Stimulated activated CD4-positive, alpha-beta T cell treated with anti-CD3 and anti-CD28 coated beads, Interleukin-1b, Interleukin-23, amount 100 ng/mL, for 1 hour (primary cell): ENCODE measurements around the gene MLF1.
"Not testable (repeated sequence)": the region's sequence is repeated elsewhere in the genome, so short reads cannot be mapped to it uniquely, and the experiment has no call there.

ENCODE experiments used
- DNase-seq, 2 donors: peaks; one replicate each; pipeline ENCODE4 v3.0.0-alpha.2; 2020; ENCODE audit warnings: low read depth in 2 of 2

The MLF1 gene

DNA sequence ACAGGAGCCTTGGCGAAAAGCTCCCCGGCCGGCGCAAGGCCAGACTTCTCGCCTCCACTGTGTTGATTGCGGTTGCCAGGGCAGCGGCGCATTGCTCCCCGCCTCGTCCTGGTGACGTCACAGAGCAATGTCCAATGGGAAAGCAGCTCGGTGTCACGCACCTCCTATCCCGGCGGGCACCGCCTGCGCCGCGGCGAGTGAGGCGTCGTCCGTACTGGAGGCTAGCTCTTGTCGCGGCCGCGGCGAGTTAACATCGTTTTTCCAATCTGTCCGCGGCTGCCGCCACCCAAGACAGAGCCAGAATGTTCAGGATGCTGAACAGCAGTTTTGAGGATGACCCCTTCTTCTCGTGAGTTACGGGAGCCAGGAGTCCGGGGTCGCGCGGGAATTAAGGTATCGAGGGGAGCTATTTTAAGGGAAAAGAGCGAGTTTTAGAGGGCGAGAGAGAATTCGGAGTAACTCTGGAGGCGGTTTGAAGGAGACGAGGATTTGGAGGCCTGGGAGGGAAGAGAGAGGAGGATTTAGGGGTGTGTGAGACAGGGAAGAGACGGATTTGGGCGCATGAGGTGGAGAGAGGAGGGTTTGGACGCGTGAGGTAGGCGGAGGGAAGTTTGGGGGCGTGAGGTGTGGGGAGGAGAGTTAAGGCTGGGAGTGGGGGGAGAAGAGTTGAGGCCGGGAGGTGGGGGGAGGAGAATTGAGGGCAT lies at the start of gene MLF1:
Gene MLF1, plus strand, starts transcription at position 196 of the 704 bp plus-strand sequence. Its CDS starts 107 bp downstream, at position 303.
- DNase-seq = peak; percentile 37 to 68

GRCh38 chr3:158522221-158523136 lies 48.5 kb upstream of the MLF1 start:
- no peak for DNase-seq

GRCh38 chr3:158528076-158528674 lies 42.8 kb upstream of the MLF1 start:
- no peak for DNase-seq

DNA sequence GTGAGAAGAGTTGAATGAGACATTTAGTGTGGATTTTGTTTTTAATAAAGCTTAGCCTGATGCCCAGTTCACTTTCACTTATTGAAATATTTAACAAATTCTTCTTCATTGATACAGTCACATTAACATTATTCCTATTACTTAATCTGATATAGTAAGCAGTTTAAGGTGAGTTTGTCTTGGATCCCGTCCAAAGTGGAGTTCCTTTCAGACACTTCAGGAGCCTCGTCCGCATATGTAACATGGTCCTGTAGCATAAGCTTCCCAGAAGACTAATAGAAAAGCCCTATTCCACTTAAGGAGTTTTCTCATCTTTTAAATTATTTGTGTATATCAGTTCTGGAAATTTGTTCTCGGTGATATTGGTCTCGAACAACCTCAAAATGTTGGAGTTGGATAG lies 39.7 kb upstream of the MLF1 start:
- DNase-seq = no peak

DNA sequence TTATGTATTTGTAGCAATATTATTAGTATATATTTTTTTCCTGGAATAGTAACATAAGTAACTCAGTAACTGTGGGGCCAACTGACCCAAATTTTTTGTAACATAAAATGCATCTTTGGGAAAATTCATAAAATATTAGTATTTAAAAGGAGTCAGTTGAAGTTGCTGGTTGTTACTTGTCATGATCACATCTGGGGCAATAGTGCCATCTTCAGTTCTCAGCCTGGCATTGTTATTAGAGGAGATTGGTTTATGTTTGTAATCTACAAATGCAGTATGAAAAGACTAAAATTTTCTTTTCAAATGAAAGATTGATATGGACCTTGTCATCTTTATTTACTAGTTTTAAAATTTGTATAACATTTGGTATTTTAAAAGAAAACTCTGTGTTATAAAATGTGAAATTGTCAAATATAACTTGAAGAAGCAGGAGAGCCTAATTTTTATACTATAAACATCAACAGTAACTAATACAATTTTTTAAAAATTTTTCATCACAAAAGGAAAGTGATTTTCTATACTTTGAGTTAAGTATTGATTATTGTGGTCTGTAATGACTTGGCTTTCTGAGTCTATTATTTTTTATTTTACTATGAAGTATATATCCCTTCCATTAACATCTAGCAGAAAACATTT lies 38.8 kb upstream of the MLF1 start:
- DNase-seq = no peak

- no peak for DNase-seq
Observed at GRCh38 chr3:158535918-158536317, 35.1 kb upstream of the MLF1 start.

DNA sequence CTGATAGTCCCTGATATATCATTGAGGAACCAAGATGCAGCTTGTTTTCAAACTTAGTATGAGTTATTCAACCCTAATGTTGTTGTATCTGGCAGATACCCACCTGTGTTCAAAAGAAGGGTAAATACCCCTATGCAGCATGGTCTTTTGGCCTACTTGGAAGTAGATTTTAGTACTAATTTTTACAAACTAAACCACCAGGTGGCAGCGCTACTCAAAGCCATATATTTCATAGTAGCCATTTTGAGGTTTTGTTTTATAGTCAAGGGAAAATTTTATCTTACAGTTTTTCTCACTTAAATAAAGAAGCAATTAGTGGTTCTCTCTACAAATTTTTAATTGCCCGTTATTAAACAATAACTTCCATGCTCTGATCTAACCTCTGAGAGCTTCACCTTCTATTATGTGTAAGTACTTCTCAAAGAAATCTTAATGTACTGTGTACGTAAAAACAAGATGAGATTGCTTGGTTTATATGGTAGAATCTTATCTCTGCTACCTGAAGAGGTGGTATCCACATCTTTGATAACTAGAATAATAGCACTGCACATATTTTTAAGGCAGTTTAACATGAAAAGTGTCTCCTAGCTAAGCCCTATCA lies 31.5 kb upstream of the MLF1 start:
- DNase-seq = peak in 1 of 2 donors; percentile 9

- DNase-seq = no peak
Observed at GRCh38 chr3:158540066-158540465, 30.9 kb upstream of the MLF1 start.

DNA sequence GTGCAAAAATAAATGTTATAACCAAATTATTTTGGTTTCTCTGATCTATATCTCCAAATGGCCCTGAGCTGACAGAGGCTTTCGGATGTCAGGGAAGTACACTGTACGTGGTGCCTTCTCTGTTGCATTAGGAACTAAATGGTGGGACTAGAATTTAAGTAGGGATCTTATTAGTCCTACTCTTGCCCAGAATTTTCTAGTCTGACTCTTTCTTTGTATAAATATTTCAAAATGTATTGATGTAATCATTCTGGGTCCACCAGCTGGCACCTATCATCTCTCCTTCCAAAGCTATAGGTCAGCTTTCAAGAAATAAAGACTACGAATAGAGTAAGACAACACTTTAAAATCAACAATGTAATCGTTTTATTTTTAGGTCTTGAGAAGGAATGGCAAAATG lies 22.3 kb upstream of the MLF1 start:
- no peak for DNase-seq

GRCh38 chr3:158549938-158550337 lies 21.1 kb upstream of the MLF1 start:
- not testable (repeated sequence) for DNase-seq

GRCh38 chr3:158552124-158552523 lies 18.9 kb upstream of the MLF1 start:
- no peak for DNase-seq

DNA sequence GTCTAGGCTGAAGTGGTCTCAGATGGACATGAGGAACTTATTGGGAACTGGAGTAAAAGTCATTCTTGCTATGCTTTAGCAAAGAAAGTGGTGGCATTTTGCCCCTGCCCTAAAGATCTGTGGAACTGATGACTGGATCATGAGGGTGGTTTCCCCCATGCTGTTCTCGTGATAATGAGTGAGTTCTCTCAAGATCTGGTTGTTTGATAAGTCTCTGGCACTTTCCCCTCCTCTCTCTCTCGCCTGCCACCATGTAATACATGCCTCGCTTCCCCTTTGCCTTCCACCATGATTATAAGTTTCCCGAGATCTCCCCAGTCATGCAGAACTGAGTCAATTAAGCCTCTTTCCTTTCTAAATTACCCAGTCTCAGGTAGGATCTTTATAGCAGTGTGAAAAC lies 11.5 kb upstream of the MLF1 start:
- no peak for DNase-seq

- no peak for DNase-seq
Observed at GRCh38 chr3:158560979-158561378, 10.0 kb upstream of the MLF1 start.

GRCh38 chr3:158562674-158563073 lies 8.3 kb upstream of the MLF1 start:
- DNase-seq = no peak

GRCh38 chr3:158563076-158563475 lies 7.9 kb upstream of the MLF1 start:
- DNase-seq = no peak

DNA sequence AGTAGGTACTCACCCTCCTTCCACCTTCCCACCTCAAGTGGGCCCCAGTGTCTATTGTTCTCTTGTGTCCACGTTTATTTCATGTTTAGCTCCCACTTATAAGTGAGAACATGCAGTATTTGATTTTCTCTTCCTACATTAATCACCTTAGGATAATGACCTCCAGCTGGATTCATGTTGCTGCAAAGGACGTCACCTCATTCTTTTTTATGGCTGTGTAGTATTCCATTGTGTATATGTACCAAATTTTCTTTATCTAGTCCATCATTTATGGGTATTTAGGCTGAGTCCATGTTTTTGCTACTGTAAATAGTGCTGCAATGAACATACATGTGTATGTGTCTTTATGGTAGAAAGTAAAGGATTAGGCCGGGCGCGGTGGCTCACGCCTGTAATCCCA lies 5.9 kb upstream of the MLF1 start:
- no peak for DNase-seq

DNA sequence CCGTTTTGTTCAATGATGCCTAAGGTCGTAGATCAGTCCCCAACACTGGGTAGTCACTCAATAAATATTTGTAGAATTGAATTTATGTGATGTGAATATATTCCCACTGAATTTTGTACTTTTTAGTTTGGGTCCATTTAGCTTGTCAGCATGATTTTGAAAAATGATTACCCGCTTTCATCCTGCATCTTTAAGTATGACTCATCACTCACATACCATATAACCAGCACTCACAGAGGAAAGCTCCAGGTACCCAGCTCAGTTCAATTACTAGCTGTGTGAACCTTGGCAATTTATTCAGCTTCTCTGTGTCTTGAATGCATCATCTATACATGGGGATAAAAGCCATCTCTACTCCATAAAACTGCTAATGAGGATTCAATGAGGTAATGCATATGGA lies 2.2 kb upstream of the MLF1 start:
- DNase-seq = no peak

GRCh38 chr3:158569794-158570193 lies 1.2 kb upstream of the MLF1 start:
- no peak for DNase-seq

GRCh38 chr3:158571969-158572765 lies 1.2 kb downstream of the MLF1 start:
- no peak for DNase-seq

GRCh38 chr3:158572766-158573060 lies 1.7 kb downstream of the MLF1 start:
- no peak for DNase-seq

DNA sequence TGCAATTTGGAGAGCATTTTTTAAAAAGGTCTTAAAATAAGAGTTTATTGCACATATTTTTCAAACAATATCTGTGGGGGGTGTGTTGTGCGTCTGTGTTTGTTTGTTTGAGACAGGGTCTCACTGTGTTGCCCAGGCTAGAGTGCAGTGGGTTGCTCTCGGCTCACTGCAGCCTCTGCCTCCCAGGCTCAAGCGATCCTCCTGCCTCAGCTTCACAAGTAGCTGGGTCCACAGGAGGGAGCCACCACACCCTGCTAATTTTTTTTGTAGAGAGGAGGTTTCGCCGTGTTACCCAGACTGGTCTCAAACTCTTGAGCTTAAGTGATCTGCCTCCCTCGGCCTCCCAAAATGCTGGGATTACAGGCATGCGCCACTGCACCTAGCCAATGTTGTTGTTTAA lies 2.7 kb downstream of the MLF1 start:
- no peak for DNase-seq
